Lung (tissue), 16 donors: ENCODE measurements around the gene CEPT1. TPM values are rescaled to one million over a fixed set of nuclear protein-coding genes. Genes with fewer than 3 reads are reported as not detected.
"Not testable (repeated sequence)": the region's sequence is repeated elsewhere in the genome, so short reads cannot be mapped to it uniquely, and the experiment has no call there.

ENCODE experiments used
- ATAC-seq: fragments of 200-7000 bp; cut with Tn5 transposase; one replicate; pipeline ENCODE4 v1.9.1; 2020; ENCODE audit warnings: moderate number of reproducible peaks; ENCODE audit not compliant: insufficient read depth, low FRiP score
- DNase-seq, 3 donors: peaks; one replicate each; pipeline ENCODE4 v3.0.0-alpha.2; 2013 to 2017
- H3K27ac ChIP-seq, 2 donors: one replicate each; pipeline ENCODE4 v1.5.1; 2013; ENCODE audit warnings: mild to moderate bottlenecking in 2 of 2, moderate library complexity in 2 of 2, control low read depth in 1 of 2, inconsistent platforms in 1 of 2, low read depth in 1 of 2, low read length in 1 of 2
- H3K27me3 ChIP-seq, 3 donors: one replicate each; pipeline ENCODE4 v1.5.1; 2013; ENCODE audit warnings: low read length in 2 of 3; ENCODE audit not compliant: control insufficient read depth in 3 of 3, insufficient read depth in 3 of 3
- H3K36me3 ChIP-seq, 4 donors: one replicate each; pipeline ENCODE4 v1.5.1; 2013; ENCODE audit warnings: low read length in 4 of 4, mild to moderate bottlenecking in 1 of 4, moderate library complexity in 1 of 4; ENCODE audit not compliant: control insufficient read depth in 4 of 4, insufficient read depth in 4 of 4
- H3K4me1 ChIP-seq, 5 donors: one replicate each; pipeline ENCODE4 v1.5.1; 2013; ENCODE audit warnings: low read length in 5 of 5, mild to moderate bottlenecking in 2 of 5, moderate library complexity in 1 of 5; ENCODE audit not compliant: control insufficient read depth in 5 of 5, insufficient read depth in 5 of 5
- H3K4me3 ChIP-seq: one replicate; pipeline ENCODE4 v1.5.1; 2013; ENCODE audit warnings: mild to moderate bottlenecking, control low read depth, moderate library complexity
- H3K9ac ChIP-seq, 2 donors: one replicate each; pipeline ENCODE4 v1.5.1; 2013; ENCODE audit warnings: low read length in 2 of 2, control low read depth in 1 of 2; ENCODE audit not compliant: insufficient read depth in 1 of 2
- H3K9me3 ChIP-seq, 4 donors: one replicate each; pipeline ENCODE4 v1.5.1; 2013; ENCODE audit warnings: low read length in 3 of 4, mild to moderate bottlenecking in 1 of 4, moderate library complexity in 1 of 4; ENCODE audit not compliant: control insufficient read depth in 4 of 4, insufficient read depth in 3 of 4
- whole genome bisulfite sequencing, 2 donors: extraction: QIAGEN DNeasy Blood & Tissue Kit; methylation state at CpG; one replicate each; pipeline ENCODE4 v1.1.7; 2013; 5-methylcytosine and 5-hydroxymethylcytosine counted together
- long read RNA-seq, 5 donors: transcript quantifications; one replicate each; lab custom pipeline, GENCODE V29; 2026
- polyA plus RNA-seq, 2 donors: library from polyadenylated mRNA; stranded (reverse); fragments of 200-250 nt; gene quantifications; one replicate each; pipeline ENCODE4 v1.2.1, GENCODE V29; 2013
- total RNA-seq, 2 donors: library from RNA; depleted of rRNA in 1 of 2; stranded (reverse); fragments of >200 nt in 1 of 2; gene quantifications; one replicate each; pipeline ENCODE4 v1.2.1, GENCODE V29; 2014 to 2021
- TF ChIP-seq, protein P1 (sequence below): IDR thresholded peaks from 2 replicates; pipeline ENCODE4 v1.5.1; 2012; ENCODE audit warnings: mild to moderate bottlenecking; ENCODE audit errors: control extremely low read depth, extremely low read depth
- donor health status: control.
- donor health status: control.
- donor health status: Bipolar disorder and iron deficiency.
- donor health status: healthy.
- donor health status: DM: yes; HTN: yes; CAD: no.

The CEPT1 gene
- total RNA-seq (10 to 100 TPM; 28.2 to 71.2 TPM), polyA plus RNA-seq (10 to 100 TPM; 18.6 to 24.1 TPM)
- long read RNA-seq, donor 1, transcript CEPT1-201 (9 exons, 2,198 nt) = major isoform, 9 of 9 reads
- long read RNA-seq, donor 1, partial matches to known transcripts = 0 of 9 reads
- long read RNA-seq, donor 1, other reads (novel, unspliced or antisense) = 0 of 9 reads
- long read RNA-seq, donor 2, full-length matches to known transcripts = 3 of 3 reads
- long read RNA-seq, donor 2, partial matches to known transcripts = 0 of 3 reads
- long read RNA-seq, donor 2, other reads (novel, unspliced or antisense) = 0 of 3 reads
- long read RNA-seq, donor 3, partial matches to known transcripts = 11 of 14 reads
- long read RNA-seq, donor 3, other reads (novel, unspliced or antisense) = 0 of 14 reads
- long read RNA-seq, donor 4, full-length matches to known transcripts = 3 of 3 reads
- long read RNA-seq, donor 4, partial matches to known transcripts = 0 of 3 reads
- long read RNA-seq, donor 4, other reads (novel, unspliced or antisense) = 0 of 3 reads
- long read RNA-seq, donor 5, full-length matches to known transcripts = 5 of 5 reads
- long read RNA-seq, donor 5, partial matches to known transcripts = 0 of 5 reads
- long read RNA-seq, donor 5, other reads (novel, unspliced or antisense) = 0 of 5 reads

DNA sequence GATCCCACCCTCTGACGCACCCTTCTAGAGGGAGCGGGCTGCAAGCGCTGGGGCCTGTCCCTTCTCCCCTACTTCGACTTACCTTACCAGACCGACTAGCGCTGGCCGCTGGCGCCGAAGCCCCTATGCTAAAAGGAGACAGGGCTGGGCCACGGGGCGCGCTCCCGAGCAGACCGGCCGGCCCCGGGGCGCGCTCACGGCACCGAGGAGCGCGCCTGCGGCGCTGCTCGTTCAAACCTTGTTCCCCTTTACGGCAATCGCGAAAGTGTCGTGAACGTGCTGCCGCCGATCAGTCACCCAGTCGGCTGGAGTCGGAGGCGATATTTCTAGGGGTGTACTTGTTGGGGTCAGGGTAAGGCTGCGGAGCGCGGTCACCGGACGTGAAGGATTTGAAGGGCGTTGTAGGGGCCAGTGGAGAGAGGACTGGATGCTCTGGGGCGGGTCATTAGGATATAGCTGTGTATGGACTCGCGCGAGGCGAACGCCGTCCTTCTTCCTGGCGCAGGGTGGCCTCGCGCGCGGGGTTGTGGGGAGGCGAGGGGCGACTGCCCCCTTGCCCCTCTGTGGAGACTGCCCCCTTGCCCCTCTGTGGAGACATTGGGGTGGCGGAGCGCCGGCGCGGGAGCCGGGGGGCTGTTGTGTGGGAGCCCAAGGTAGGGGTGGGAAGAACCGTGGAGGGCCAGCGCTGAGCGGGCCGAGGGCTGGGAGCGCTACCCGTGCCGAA is at the start of gene CEPT1, which contains the start of gene DRAM2:
CEPT1 (plus strand) TSS at position 268 of the 724 bp plus-strand sequence. CDS start 7,492 bp downstream, outside the sequence.
DRAM2 (minus strand) TSS at position 138 of the 724 bp plus-strand sequence. CDS start 8,539 bp downstream, outside the sequence.
- Histone ChIP-seq H3K36me3 (peaks cover 0 to 3% (median 2%) of the 10 kb centered on the region in 4 donors), H3K27ac (peak within 1 kb of the TSS; percentile 85 to 98), H3K4me1 (peaks cover 0 to 24% (median 4%) of the 10 kb centered on the region in 5 donors), H3K9ac (peak within 1 kb of the TSS; percentile 78 to 93), H3K4me3 (peak within 1 kb of the TSS; percentile 90), H3K9me3 (no peaks in the 10 kb centered on the region), H3K27me3 (no peaks in the 10 kb centered on the region)
- TF ChIP-seq, protein P1, sequence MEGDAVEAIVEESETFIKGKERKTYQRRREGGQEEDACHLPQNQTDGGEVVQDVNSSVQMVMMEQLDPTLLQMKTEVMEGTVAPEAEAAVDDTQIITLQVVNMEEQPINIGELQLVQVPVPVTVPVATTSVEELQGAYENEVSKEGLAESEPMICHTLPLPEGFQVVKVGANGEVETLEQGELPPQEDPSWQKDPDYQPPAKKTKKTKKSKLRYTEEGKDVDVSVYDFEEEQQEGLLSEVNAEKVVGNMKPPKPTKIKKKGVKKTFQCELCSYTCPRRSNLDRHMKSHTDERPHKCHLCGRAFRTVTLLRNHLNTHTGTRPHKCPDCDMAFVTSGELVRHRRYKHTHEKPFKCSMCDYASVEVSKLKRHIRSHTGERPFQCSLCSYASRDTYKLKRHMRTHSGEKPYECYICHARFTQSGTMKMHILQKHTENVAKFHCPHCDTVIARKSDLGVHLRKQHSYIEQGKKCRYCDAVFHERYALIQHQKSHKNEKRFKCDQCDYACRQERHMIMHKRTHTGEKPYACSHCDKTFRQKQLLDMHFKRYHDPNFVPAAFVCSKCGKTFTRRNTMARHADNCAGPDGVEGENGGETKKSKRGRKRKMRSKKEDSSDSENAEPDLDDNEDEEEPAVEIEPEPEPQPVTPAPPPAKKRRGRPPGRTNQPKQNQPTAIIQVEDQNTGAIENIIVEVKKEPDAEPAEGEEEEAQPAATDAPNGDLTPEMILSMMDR = no peak
- peak; percentile 96 to 99 (median 97) for DNase-seq
- ATAC-seq = peak; percentile 95
- 0 to 1% methylated on average over 68 of the region's 68 CpGs for whole genome bisulfite sequencing, 2 donors

DNA sequence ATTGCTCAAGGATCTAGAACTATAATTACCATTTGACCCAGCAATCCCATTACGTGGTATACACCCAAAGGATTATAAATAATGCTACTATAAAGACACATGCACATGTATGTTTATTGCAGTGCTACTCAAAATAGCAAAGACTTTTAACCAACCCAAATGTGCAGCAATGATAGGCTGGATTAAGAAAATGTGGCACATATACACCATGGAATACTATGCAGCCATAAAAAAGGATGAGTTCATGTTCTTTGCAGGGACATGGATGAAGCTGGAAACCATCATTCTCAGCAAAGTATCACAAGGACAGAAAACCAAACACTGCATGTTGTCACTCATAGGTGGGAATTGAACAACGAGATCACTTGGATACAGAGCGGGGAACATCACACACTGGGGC is 44.6 kb upstream of the CEPT1 start:
- H3K4me1 ChIP-seq, H3K4me3 ChIP-seq, DNase-seq, H3K27me3 ChIP-seq, ATAC-seq, H3K9ac ChIP-seq, H3K36me3 ChIP-seq, H3K9me3 ChIP-seq, H3K27ac ChIP-seq: not testable (repeated sequence)
- 94 to 96% methylated on average over 3 of the region's 3 CpGs for WGBS, 2 donors

DNA sequence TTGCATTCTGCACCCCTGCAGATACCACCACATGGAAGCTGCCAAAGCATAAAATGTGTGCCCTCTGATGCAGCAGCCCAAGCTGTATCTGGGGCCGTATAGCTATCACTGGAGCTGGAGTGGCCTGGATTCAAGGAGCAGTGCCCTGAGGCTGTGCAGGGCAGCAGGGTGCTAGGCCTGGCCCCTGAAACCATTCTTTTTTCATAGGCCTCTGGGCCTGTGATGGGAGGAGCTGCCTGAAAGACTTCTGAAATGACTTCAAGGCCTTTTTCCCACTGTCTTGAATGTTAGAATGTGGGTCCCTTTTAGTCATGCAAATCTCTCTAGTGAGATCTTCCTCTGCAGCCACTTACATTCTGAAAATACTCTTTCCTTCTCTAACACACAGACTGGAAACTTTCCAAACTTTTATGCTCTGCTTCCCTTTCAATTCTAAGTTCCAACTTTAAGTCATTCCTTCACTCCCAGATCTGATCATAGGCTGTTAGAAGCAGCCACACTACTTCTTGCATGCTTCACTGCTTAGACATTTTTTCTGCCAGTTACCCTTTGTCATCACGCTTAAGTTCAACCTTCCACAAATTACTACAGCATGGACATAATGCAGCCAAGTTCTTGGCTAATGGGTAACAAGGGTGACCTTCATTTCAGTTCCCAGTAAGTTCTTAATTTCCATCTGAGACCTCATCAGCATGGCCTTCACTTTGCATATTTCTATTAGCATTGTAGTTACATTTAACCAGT is 42.5 kb upstream of the CEPT1 start:
- TF ChIP-seq, protein P1 = no peak
- ATAC-seq = no peak
- Histone ChIP-seq H3K4me3 (no peak overlapping the region), H3K27ac (no peak overlapping the region), H3K27me3 (no peaks in the 10 kb centered on the region), H3K9me3 (peaks cover 0 to 20% (median 8%) of the 10 kb centered on the region in 4 donors), H3K4me1 (no peaks in the 10 kb centered on the region), H3K36me3 (no peaks in the 10 kb centered on the region), H3K9ac (no peak overlapping the region)
- 89 to 96% methylated on average over 2 of the region's 2 CpGs for whole genome bisulfite sequencing, 2 donors
- DNase-seq = no peak
